HG03378 (cell line): Measurements from ENCODE around the gene AADACL3.
"Not testable (repeated sequence)": the region's sequence is repeated elsewhere in the genome, so short reads cannot be mapped to it uniquely, and the experiment has no call there.

Source experiments
- ATAC-seq: cut with Tn5 transposase; IDR thresholded peaks from one replicate; pipeline ENCODE4 v1.9.1; 2021; ENCODE audit warnings: mild to moderate bottlenecking, moderate library complexity; ENCODE audit not compliant: unreplicated experiment

AADACL3 gene

GRCh38 chr1:12715896-12716437 is at the start of gene AADACL3:
Gene AADACL3 (plus strand): TSS chr1:12716110. CDS start chr1:12716177, 67 bp downstream.
- no peak for ATAC-seq

GRCh38 chr1:12666141-12666735 is 49.7 kb upstream of the AADACL3 start:
- no peak for ATAC-seq

DNA sequence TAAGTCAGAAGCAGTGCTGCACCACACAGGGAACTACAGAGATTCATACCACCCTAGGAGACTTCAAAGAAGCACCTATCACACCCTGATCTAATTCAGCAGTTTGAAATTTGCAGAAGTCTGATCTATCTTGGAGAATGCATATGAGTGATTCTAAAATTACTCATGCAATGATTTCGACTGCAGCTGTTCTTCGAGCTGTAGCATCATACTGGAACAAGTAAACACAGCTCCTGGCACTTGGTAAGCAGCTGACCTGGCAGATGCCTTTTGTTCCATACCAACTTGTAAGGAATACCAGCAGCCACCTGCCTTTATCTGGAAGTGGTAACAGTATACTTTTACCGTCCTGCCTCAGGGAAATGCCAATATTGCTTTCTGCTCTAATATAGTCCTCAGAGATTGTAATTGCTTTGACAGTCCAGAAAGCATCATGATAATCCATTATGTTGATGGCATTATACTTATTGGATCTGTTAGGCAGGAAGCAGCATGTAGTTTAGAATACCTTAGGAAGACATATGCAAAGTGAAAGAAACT is 46.3 kb upstream of the AADACL3 start:
- no peak for ATAC-seq

- ATAC-seq: no peak
These were observed 41.6 kb upstream of the AADACL3 start for GRCh38 chr1:12674358-12674757.

DNA sequence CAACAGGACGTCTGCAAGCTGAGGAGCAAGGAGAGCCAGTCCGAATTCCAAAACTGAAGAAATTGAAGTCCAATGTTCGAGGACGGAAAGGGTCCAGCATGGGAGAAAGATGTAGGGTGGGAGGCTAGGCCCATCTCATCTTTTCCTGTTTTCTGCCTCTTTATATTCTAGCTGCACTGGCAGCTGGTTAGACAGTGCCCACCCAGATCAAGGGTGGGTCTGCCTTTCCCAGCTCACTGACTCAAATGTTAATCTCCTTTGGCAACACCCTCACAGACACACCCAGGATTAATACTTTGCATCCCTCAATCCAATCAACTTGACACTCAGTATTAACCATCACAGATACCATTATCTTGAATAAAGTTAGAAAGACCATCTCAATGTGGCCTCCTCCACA is 39.8 kb upstream of the AADACL3 start:
- not testable (repeated sequence) for ATAC-seq

DNA sequence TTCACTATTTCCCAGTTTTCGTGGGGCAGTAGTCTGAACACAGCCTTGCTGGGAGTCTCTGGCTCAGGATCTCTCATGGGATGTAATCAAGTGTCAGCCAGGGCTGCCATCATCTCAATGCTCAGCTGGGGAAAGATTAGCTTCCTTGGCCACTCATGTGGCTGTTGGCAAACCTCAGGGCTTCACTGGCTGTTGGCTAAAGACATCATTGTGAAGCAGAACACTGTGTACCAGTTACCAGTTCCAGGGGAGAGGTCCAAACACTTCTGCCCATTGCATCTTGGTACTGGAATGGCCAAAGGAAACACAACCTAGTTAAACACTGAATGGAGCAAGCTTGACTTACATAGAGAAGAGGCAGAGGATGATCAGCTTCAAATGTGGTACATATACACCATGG is 38.3 kb upstream of the AADACL3 start:
- no peak for ATAC-seq

DNA sequence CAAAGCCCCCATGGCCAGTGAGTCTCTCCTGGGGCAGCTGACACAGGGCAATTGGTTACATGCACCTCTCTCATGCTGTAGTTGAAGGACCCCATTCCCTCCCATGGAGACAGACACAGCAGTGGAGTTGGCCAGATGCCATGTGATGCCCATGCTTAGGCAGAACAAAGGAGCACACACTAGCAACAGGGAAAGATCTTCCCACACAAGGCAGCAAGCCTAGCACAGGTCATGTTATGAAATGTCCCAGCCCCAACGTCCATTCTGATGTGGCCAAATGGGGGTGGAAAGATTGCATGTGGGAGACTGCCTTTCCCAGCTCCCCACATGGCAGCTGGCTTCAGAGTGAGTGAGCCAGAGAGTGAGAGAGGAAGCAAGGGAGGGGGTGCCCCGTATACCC is 37.6 kb upstream of the AADACL3 start:
- no peak for ATAC-seq

- no peak for ATAC-seq
These were observed 37.1 kb upstream of the AADACL3 start for GRCh38 chr1:12678820-12679219.

DNA sequence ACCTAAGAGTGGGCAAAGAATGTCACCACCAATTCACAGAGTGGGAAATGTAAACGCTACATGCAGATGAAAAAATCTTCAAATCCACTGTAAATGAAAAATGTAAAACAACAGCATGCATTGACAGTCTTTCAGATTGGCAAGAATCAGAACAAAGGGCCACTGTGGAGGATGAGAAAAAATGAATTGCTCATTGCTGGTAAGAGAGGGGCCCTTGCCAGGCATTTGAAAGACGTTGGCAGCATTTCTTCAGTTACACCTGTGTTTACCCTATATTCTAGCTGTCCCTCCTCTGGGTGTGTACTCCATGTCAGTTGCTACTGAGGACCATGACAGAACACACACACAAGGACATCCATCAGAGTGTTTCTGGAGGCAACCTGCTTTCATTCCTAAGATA is 25.8 kb upstream of the AADACL3 start:
- ATAC-seq: no peak

- no peak for ATAC-seq
These were observed 22.7 kb upstream of the AADACL3 start for GRCh38 chr1:12692967-12693782.

GRCh38 chr1:12696658-12697057 is 19.3 kb upstream of the AADACL3 start:
- ATAC-seq: no peak

DNA sequence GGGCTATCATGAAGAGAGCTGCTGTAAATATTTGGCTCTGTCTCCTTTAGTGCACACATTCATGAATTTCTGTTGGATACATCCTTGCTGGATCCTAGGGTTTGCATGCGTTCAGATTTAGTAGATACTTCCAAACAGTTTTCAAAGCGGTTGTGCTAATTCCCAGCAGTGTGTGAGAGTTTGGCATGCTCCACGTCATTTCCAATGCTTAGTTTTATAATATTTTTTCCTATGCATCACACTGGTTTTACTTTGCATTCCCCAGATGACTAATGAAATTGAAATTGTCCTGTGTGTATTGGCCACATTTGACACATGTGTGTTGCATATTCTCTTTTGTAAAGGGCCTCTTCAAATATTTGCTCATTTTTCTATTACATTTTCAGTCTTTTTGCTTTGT is 18.5 kb upstream of the AADACL3 start:
- no peak for ATAC-seq

GRCh38 chr1:12703821-12704451 is 12.0 kb upstream of the AADACL3 start:
- no peak for ATAC-seq

- no peak for ATAC-seq
These were observed 9.8 kb upstream of the AADACL3 start for GRCh38 chr1:12706061-12706460.

DNA sequence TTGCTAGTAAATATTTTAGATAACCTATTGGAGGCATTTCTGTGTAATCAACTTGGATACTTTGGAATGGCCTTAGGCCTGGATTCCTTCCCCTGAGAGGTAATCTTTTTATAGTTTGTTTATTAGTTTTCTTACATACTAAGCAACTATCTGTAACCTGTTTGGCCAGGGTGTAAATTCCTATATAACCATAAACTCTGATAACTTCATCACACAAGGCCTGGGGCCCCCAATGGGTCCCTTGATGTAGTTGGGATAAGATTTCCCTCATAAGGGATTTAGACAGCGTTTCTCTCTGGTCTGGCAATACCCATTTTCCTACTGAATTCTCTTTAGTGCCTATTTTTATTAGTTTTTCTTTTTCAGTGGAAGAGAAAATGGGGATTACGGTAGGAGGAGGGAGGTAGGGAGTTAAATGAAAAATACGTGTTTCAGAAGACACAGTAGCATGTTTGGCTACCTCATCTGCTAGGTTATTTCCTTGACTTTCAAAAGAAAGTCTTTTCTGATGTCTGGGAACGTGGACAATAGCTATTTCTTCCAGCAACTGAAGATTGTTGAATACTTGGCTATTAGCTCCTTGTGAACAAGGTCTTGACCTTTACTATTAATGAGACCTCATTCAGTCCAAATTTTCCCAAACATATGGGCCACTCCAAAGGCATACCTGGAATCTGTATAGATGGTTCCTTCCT is 7.4 kb upstream of the AADACL3 start:
- no peak for ATAC-seq

DNA sequence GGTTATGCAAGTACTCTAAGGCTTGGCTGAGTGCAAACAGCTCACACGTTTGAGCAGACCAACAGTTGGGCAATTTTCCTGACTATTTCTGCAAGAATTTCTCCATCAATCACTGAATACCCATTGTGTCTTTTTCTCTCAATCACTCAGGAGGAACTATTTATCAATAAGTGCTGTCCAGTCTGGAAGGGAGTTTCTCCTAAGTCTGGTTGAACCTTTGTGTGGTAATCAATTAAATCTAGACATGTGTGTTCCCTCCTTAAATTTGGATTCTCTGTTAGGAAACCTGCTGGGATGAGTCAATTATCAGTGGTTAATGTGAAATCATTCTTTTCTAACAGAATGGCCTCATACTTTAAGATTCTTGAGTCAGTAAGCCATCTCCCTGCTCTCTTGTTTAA is 6.8 kb upstream of the AADACL3 start:
- no peak for ATAC-seq

DNA sequence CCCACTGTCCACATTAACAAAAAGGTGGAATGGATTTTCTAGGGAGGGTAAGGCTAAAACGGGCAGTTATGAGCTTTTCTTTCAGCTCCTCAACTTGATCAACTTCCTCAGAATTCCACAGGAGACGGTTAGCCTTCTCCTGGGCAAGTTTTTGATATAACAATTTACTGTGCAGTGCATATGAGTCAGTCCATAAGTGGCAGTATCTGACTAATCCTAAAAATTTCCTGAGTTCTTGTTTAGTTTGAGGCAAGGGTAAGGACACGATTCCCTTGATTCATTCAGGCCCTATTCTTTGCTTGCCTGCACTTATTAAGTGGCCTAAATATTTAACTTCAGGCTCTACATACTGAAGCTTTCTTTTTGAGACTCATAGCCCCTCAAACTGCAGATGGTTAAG is 6.2 kb upstream of the AADACL3 start:
- ATAC-seq: no peak

DNA sequence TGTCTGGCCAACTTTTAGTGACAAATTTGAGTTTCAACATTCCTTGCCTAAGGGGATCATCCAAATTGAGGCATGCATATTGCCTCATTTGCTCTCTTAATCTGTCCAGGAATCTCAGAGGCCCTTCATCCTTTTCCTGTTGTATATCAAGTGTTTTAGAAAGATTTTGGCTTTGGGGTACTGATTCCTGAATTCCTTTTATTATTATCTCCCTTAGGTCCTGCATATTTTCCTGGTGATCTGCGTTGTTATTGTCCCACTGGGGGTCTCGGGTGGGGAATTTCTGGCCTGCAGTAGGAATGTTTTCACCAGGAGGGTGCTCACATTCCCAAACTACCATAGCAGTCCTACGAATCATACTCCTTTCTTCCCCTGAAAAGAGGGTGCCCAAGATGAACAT is 4.4 kb upstream of the AADACL3 start:
- ATAC-seq: no peak

DNA sequence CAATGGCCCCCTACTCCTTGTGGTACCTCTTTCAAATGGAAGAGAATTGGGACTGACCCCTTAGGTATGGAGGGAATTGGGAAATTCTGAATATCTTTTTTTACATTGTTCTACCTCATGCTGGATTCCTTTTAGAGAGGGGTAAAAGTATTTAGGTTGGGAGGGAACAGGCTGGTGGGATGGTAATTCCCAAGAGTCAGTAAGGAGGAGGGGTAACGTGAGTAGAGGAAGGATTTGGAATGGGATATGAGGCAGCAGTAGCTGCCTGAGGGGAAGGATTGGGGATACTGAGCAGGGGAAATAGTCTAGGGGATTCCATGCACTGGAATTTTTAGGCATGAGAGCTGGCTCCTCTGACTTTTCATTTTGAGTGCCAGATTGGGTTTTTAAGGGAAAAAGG is 3.8 kb upstream of the AADACL3 start:
- ATAC-seq: no peak

DNA sequence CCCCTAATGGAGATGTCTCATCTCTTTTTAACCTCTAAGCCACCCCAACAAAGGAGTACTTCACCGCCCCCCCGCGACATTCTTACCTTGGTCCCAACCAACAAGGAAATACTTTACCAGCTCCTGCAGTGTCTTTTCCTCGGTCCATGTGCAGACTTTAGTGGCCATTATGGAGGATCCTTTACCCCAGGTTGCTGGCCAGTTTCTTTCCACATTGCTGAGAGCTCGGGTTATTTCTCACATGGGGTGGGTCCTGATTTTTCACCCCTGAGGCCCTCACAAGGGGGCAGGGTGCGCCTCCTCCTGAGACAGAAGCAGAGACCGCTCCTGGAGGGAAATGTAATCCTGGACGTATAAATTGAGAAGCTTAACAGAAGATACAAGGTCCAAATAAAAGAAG is 3.0 kb upstream of the AADACL3 start:
- ATAC-seq: no peak

- not testable (repeated sequence) for ATAC-seq
These were observed 2.3 kb upstream of the AADACL3 start for GRCh38 chr1:12713651-12714050.
